HCT116 (cell line): Measurements from ENCODE around the gene CCNK. TPM values are rescaled to one million over a fixed set of nuclear protein-coding genes. Genes with fewer than 3 reads are reported as not detected.

ENCODE experiments used
- ATAC-seq: fragments of 200-7000 bp; cut with Tn5 transposase; 2 replicates; pipeline ENCODE4 v1.9.1; 2020; ENCODE audit warnings: mild to moderate bottlenecking, moderate library complexity
- BruUV-seq: library from RNA; stranded (reverse); fragments of 400-500 nt; replicated peaks from 2 replicates; lab custom pipeline; 2021; lab: Mats Ljungman, UMichigan
- CTCF ChIA-PET: fragments of 300-600 bp; sonication (Branson Sonifier 250); formaldehyde crosslinking; loops from one replicate; lab custom pipeline; 2021; ENCODE audit warnings: antibody characterized with exemption; lab: Charles Lee
- POLR2A ChIA-PET: fragments of 300-600, 350-600 bp; sonication (Branson Sonifier 250); formaldehyde crosslinking; loops from one replicate; lab custom pipeline; 2021; ENCODE audit warnings: antibody characterized with exemption; lab: Charles Lee
- RAD21 ChIA-PET, 2 experiments: fragments of 300-600 bp; sonication (Branson Sonifier 250); formaldehyde crosslinking; loops; one replicate each; lab custom pipeline; 2023; ENCODE audit warnings: low total read pairs in 2 of 2; ENCODE audit not compliant: uncharacterized antibody in 2 of 2, unreplicated experiment in 2 of 2, low non-redundant PET in 1 of 2; lab: Charles Lee
- DNase-seq: peaks from one replicate; pipeline ENCODE4 v3.0.0-alpha.2; 2010; ENCODE audit warnings: low read depth, low spot score
- H2AFZ ChIP-seq: fragments of 200-600 bp; shearing (Covaris generic), sonication (generic); 2 replicates; pipeline ENCODE4 v1.6.1; 2017; ENCODE audit warnings: low read depth, mixed run types, mixed read lengths, antibody characterized with exemption, low read length; ENCODE audit not compliant: poor library complexity, severe bottlenecking
- H3K27ac ChIP-seq: 2 replicates; pipeline ENCODE4 v1.5.1; 2012; ENCODE audit warnings: low read depth, low read length
- H3K27me3 ChIP-seq: fragments of 200-600 bp; sonication (generic); 2 replicates; pipeline ENCODE4 v1.6.1; 2016; ENCODE audit warnings: mixed run types, low read length, mixed read lengths; ENCODE audit not compliant: insufficient read depth
- H3K36me3 ChIP-seq, 2 experiments: fragments of 200-500 bp in 1 of 2; fragments of 200-600 bp in 1 of 2; sonication (Bioruptor generic) in 1 of 2; sonication (generic) in 1 of 2; 2 replicates each; pipeline versions ENCODE4 v1.5.1 to v1.6.1; 2014 to 2016; ENCODE audit warnings: low read length in 2 of 2, inconsistent platforms in 1 of 2, mixed read lengths in 1 of 2, mixed run types in 1 of 2; ENCODE audit not compliant: insufficient read depth in 2 of 2, control insufficient read depth in 1 of 2
- H3K4me1 ChIP-seq, 2 experiments: fragments of 200-600 bp in 1 of 2; sonication (generic) in 1 of 2; 2 replicates each; pipeline versions ENCODE4 v1.5.1 to v1.6.1; 2012 to 2017; ENCODE audit warnings: low read length in 2 of 2, inconsistent platforms in 1 of 2, mild to moderate bottlenecking in 1 of 2, mixed read lengths in 1 of 2, mixed run types in 1 of 2, moderate library complexity in 1 of 2; ENCODE audit not compliant: insufficient read depth in 2 of 2, control insufficient read depth in 1 of 2
- H3K4me2 ChIP-seq: fragments of 200-600 bp; sonication (generic); 2 replicates; pipeline ENCODE4 v1.6.1; 2017; ENCODE audit warnings: mixed run types, low read length, mixed read lengths
- H3K4me3 ChIP-seq, 2 experiments: fragments of 200-600 bp in 1 of 2; sonication (generic) in 1 of 2; replicated peaks in 1 of 2; 2 replicates each; pipeline ENCODE4 v1.5.1; 2011 to 2016; ENCODE audit warnings: low read length in 2 of 2, control low read depth in 1 of 2, low read depth in 1 of 2, mild to moderate bottlenecking in 1 of 2, mixed read lengths in 1 of 2, mixed run types in 1 of 2
- H3K79me2 ChIP-seq: fragments of 200-600 bp; sonication (generic); 2 replicates; pipeline ENCODE4 v1.6.1; 2017; ENCODE audit warnings: mild to moderate bottlenecking, mixed run types, low read length, moderate library complexity, mixed read lengths; ENCODE audit not compliant: insufficient read depth
- H3K9ac ChIP-seq: fragments of 200-600 bp; sonication (generic); 2 replicates; pipeline ENCODE4 v1.6.1; 2016; ENCODE audit warnings: low read length, mixed read lengths
- H3K9me2 ChIP-seq: fragments of 200-600 bp; sonication (generic), shearing (Covaris generic); 2 replicates; pipeline ENCODE4 v1.6.1; 2017; ENCODE audit warnings: mixed run types, mild to moderate bottlenecking, moderate library complexity; ENCODE audit not compliant: insufficient read depth
- H3K9me3 ChIP-seq, 2 experiments: fragments of 200-500 bp in 1 of 2; fragments of 200-600 bp in 1 of 2; sonication (Bioruptor generic) in 1 of 2; sonication (generic) in 1 of 2; 2 replicates each; pipeline ENCODE4 v1.6.1; 2014 to 2017; ENCODE audit warnings: low read length in 2 of 2, mixed read lengths in 2 of 2, inconsistent platforms in 1 of 2, low read depth in 1 of 2, mild to moderate bottlenecking in 1 of 2, mixed run types in 1 of 2, moderate library complexity in 1 of 2; ENCODE audit not compliant: control insufficient read depth in 1 of 2, insufficient read depth in 1 of 2
- H4K20me1 ChIP-seq: fragments of 200-600 bp; sonication (generic), shearing (Covaris generic); 2 replicates; pipeline ENCODE4 v1.6.1; 2017; ENCODE audit warnings: mixed run types, mild to moderate bottlenecking, moderate library complexity; ENCODE audit not compliant: insufficient read depth
- EGR1 ChIP-seq: IDR thresholded peaks from 2 replicates; pipeline ENCODE4 v1.6.1; 2012; ENCODE audit warnings: low read depth
- ELF1 ChIP-seq: IDR thresholded peaks from 2 replicates; pipeline ENCODE4 v1.6.1; 2012; ENCODE audit warnings: low read depth, borderline replicate concordance
- EZH2 ChIP-seq: fragments of 200-600 bp; sonication (generic); IDR thresholded peaks from 2 replicates; pipeline ENCODE4 v1.6.1; 2017; ENCODE audit warnings: antibody characterized with exemption, mixed run types
- EZH2phosphoT487 ChIP-seq: fragments of 200-600 bp; IDR thresholded peaks from 2 replicates; pipeline ENCODE4 v1.6.1; 2018; ENCODE audit warnings: antibody characterized with exemption, borderline replicate concordance
- POLR2A ChIP-seq: IDR thresholded peaks from 2 replicates; pipeline ENCODE4 v1.7.0; 2011; ENCODE audit warnings: borderline replicate concordance; ENCODE audit not compliant: insufficient read depth, insufficient read length; ENCODE audit errors: extremely low read depth
- POLR2AphosphoS5 ChIP-seq: IDR thresholded peaks from 2 replicates; pipeline ENCODE4 v1.6.1; 2011; ENCODE audit warnings: mild to moderate bottlenecking, low read depth, low read length, moderate library complexity
- RAD21 ChIP-seq: IDR thresholded peaks from 2 replicates; pipeline ENCODE4 v1.6.1; 2012; ENCODE audit warnings: low read depth, mild to moderate bottlenecking
- SIN3A ChIP-seq: IDR thresholded peaks from 2 replicates; pipeline ENCODE4 v1.6.1; 2012; ENCODE audit warnings: low read depth
- SP1 ChIP-seq: IDR thresholded peaks from 2 replicates; pipeline ENCODE4 v1.6.1; 2012; ENCODE audit warnings: low read depth
- TCF7L2 ChIP-seq: IDR thresholded peaks from 2 replicates; pipeline ENCODE4 v1.7.0; 2011; ENCODE audit warnings: borderline replicate concordance, inconsistent platforms; ENCODE audit not compliant: insufficient read depth, insufficient read length; ENCODE audit errors: extremely low read depth
- ZFX ChIP-seq: fragments of 450-650 bp; IDR thresholded peaks from 2 replicates; pipeline ENCODE4 v1.6.1; 2017
- ZNF274 ChIP-seq: fragments of 200-500 bp; sonication (Bioruptor generic); IDR thresholded peaks from 2 replicates; pipeline ENCODE4 v1.6.1; 2014; ENCODE audit warnings: mild to moderate bottlenecking, low read depth, low read length, inconsistent platforms
- intact Hi-C: fragments of 100-400 bp; cut with micrococcal nuclease; formaldehyde crosslinking; loops from 2 replicates; pipeline ENCODE4 v1.10.0; 2022
- total RNA-seq: library from RNA; stranded (reverse); gene quantifications from one replicate; pipeline ENCODE4 v1.2.1, GENCODE V29; 2021; ENCODE audit not compliant: unreplicated experiment
- TF ChIP-seq, protein P1 (sequence below): IDR thresholded peaks from 2 replicates; pipeline ENCODE4 v1.6.1; 2012; ENCODE audit warnings: low read depth
- TF ChIP-seq, protein P2 (sequence below): IDR thresholded peaks from 2 replicates; pipeline ENCODE4 v1.6.1; 2012
- TF ChIP-seq, protein P3 (sequence below): IDR thresholded peaks from 2 replicates; pipeline ENCODE4 v1.6.1; 2011; ENCODE audit warnings: mild to moderate bottlenecking, low read length, moderate library complexity; ENCODE audit not compliant: insufficient replicate concordance; ENCODE audit errors: extremely low read depth
- TF ChIP-seq, protein P4 (sequence below), 3 experiments: fragments of 200-600 bp in 1 of 3; sonication (generic) in 1 of 3; IDR thresholded peaks in 2 of 3; conservative IDR thresholded peaks in 1 of 3; 2 replicates each; pipeline ENCODE4 v1.5.1; 2012 to 2017; ENCODE audit warnings: low read depth in 2 of 3, low read length in 2 of 3, antibody characterized with exemption in 1 of 3, borderline replicate concordance in 1 of 3, control low read depth in 1 of 3, mild to moderate bottlenecking in 1 of 3, mixed read lengths in 1 of 3, mixed run types in 1 of 3, moderate library complexity in 1 of 3; ENCODE audit not compliant: insufficient read depth in 1 of 3
- TF ChIP-seq, protein P5 (sequence below): IDR thresholded peaks from 2 replicates; pipeline ENCODE4 v1.6.1; 2012

Gene CCNK
- total RNA-seq, 1 experiment from 2014 or later, result 68.2 TPM

DNA sequence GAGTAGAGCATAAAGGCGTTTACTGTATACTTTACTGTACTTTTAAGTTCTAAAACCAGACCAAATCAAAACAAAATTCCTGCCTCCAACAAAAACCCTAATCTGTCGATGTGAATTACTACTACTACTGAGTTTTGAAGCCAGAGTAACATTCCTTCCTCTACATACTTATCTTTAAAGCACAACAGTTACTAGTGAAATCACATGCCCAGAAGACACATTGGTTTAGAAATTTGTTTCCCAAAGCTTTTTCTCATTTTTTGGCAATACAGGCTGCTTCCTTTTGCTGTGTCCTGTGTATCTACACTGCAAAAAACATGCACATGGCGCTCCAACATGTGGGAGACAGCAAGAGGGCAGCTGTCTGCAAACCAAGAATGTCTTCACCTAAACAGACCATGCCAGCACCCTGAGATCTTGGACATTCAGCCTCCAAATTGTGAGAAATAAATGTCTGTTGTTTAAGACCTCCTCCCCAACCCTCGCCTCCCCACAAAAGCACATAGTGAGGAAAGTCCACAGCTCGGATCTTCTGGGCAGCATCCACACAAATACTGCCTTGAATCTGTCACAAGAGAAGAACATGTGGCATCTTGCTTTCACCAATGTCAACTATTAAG, 21.6 kb upstream of the CCNK start:
- no peaks in the 10 kb centered on the region for H3K9me3 ChIP-seq
- BruUV-seq, result no TSS peak
- ChIA-PET CTCF (no interaction called here), POLR2A (no interaction called here), RAD21 (no interaction called here)
- H3K9me2 ChIP-seq, result no peaks in the 10 kb centered on the region
- H3K4me1 ChIP-seq, result 0 out of 4 replicates have a peak, but pooled peaks cover 0 to 4% of the 10 kb centered on the region in 2 experiments
- H3K79me2 ChIP-seq, result no peaks in the 10 kb centered on the region
- no peak overlapping the region for H3K27ac ChIP-seq
- intact Hi-C loops, result no loop called here
- H3K9ac ChIP-seq, result no peak overlapping the region
- no peak overlapping the region for H3K4me3 ChIP-seq
- no peak for DNase-seq
- no peak overlapping the region for H2AFZ ChIP-seq
- H3K4me2 ChIP-seq, result no peak overlapping the region
- H4K20me1 ChIP-seq, result no peaks in the 10 kb centered on the region
- TF ChIP-seq ELF1 (no peak), RAD21 (no peak), EZH2phosphoT487 (no peak), EZH2 (no peak), POLR2AphosphoS5 (no peak), ZNF274 (no peak), SIN3A (no peak), TCF7L2 (no peak), POLR2A (no peak), SP1 (no peak), ZFX (no peak), EGR1 (no peak)
- TF ChIP-seq, protein P1, sequence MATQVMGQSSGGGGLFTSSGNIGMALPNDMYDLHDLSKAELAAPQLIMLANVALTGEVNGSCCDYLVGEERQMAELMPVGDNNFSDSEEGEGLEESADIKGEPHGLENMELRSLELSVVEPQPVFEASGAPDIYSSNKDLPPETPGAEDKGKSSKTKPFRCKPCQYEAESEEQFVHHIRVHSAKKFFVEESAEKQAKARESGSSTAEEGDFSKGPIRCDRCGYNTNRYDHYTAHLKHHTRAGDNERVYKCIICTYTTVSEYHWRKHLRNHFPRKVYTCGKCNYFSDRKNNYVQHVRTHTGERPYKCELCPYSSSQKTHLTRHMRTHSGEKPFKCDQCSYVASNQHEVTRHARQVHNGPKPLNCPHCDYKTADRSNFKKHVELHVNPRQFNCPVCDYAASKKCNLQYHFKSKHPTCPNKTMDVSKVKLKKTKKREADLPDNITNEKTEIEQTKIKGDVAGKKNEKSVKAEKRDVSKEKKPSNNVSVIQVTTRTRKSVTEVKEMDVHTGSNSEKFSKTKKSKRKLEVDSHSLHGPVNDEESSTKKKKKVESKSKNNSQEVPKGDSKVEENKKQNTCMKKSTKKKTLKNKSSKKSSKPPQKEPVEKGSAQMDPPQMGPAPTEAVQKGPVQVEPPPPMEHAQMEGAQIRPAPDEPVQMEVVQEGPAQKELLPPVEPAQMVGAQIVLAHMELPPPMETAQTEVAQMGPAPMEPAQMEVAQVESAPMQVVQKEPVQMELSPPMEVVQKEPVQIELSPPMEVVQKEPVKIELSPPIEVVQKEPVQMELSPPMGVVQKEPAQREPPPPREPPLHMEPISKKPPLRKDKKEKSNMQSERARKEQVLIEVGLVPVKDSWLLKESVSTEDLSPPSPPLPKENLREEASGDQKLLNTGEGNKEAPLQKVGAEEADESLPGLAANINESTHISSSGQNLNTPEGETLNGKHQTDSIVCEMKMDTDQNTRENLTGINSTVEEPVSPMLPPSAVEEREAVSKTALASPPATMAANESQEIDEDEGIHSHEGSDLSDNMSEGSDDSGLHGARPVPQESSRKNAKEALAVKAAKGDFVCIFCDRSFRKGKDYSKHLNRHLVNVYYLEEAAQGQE, result no peak
- TF ChIP-seq, protein P2, sequence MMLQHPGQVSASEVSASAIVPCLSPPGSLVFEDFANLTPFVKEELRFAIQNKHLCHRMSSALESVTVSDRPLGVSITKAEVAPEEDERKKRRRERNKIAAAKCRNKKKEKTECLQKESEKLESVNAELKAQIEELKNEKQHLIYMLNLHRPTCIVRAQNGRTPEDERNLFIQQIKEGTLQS, result no peak
- TF ChIP-seq, protein P3, sequence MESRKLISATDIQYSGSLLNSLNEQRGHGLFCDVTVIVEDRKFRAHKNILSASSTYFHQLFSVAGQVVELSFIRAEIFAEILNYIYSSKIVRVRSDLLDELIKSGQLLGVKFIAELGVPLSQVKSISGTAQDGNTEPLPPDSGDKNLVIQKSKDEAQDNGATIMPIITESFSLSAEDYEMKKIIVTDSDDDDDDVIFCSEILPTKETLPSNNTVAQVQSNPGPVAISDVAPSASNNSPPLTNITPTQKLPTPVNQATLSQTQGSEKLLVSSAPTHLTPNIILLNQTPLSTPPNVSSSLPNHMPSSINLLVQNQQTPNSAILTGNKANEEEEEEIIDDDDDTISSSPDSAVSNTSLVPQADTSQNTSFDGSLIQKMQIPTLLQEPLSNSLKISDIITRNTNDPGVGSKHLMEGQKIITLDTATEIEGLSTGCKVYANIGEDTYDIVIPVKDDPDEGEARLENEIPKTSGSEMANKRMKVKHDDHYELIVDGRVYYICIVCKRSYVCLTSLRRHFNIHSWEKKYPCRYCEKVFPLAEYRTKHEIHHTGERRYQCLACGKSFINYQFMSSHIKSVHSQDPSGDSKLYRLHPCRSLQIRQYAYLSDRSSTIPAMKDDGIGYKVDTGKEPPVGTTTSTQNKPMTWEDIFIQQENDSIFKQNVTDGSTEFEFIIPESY, result no peak
- TF ChIP-seq, protein P4, sequence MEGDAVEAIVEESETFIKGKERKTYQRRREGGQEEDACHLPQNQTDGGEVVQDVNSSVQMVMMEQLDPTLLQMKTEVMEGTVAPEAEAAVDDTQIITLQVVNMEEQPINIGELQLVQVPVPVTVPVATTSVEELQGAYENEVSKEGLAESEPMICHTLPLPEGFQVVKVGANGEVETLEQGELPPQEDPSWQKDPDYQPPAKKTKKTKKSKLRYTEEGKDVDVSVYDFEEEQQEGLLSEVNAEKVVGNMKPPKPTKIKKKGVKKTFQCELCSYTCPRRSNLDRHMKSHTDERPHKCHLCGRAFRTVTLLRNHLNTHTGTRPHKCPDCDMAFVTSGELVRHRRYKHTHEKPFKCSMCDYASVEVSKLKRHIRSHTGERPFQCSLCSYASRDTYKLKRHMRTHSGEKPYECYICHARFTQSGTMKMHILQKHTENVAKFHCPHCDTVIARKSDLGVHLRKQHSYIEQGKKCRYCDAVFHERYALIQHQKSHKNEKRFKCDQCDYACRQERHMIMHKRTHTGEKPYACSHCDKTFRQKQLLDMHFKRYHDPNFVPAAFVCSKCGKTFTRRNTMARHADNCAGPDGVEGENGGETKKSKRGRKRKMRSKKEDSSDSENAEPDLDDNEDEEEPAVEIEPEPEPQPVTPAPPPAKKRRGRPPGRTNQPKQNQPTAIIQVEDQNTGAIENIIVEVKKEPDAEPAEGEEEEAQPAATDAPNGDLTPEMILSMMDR (IDR thresholded peaks at IDR 0.05 in 2 of 3, conservative IDR thresholded peaks at IDR 0.05 in 1 of 3; ENCODE audit: borderline replicate concordance in 1 of 3, insufficient read depth in 1 of 3, low read depth in 2 of 3, low read length in 2 of 3), result no peak
- TF ChIP-seq, protein P5, sequence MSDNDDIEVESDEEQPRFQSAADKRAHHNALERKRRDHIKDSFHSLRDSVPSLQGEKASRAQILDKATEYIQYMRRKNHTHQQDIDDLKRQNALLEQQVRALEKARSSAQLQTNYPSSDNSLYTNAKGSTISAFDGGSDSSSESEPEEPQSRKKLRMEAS, result no peak
- no peak for ATAC-seq
- H3K27me3 ChIP-seq, result no peaks in the 10 kb centered on the region
- H3K36me3 ChIP-seq, result peaks cover 5 to 32% of the 10 kb centered on the region in 2 experiments; a peak in 3 of 4 replicates
